ENCODE results near the gene BMF. TPM values are rescaled to one million over a fixed set of nuclear protein-coding genes. Genes with fewer than 3 reads are reported as not detected.

BMF gene
- total and polyA plus RNA-seq, 2 of the 4 experiments (the other 2 are of a cell fraction), result 2.4 to 2.9 TPM

GRCh38 chr15:40110866-40111550 is 2.3 kb upstream of the BMF start:
- TF ChIP-seq CEBPB (IDR thresholded peaks at IDR 0.05; ENCODE audit: low read depth, low read length), result no peak
- no peak for TF ChIP-seq POLR2A (IDR thresholded peaks at IDR 0.05; ENCODE audit: low read depth, low read length)
- no peak for TF ChIP-seq MXI1 (IDR thresholded peaks at IDR 0.05; ENCODE audit: borderline replicate concordance, low read depth, low read length)
- TF ChIP-seq MAFK (IDR thresholded peaks at IDR 0.05; ENCODE audit: low read depth, low read length), result no peak
- TF ChIP-seq BHLHE40 (IDR thresholded peaks at IDR 0.05; ENCODE audit: low read depth, low read length), result no peak
- no peak for TF ChIP-seq ELK1 (IDR thresholded peaks at IDR 0.05; ENCODE audit: borderline replicate concordance, low read depth, low read length)
- no peak for TF ChIP-seq RFX5 (IDR thresholded peaks at IDR 0.05; ENCODE audit: low read depth, low read length)
- no peak for TF ChIP-seq RCOR1 (IDR thresholded peaks at IDR 0.05; ENCODE audit: insufficient replicate concordance, low read length)
- no peak for TF ChIP-seq CTCF (conservative IDR thresholded peaks at IDR 0.05; ENCODE audit: low read depth, low read length)
- no peak for TF ChIP-seq CHD1 (IDR thresholded peaks at IDR 0.05; ENCODE audit: low read depth, low read length)
- TF ChIP-seq USF2 (IDR thresholded peaks at IDR 0.05; ENCODE audit: low read depth, low read length), result no peak
- no peak for TF ChIP-seq RAD21 (IDR thresholded peaks at IDR 0.05; ENCODE audit: low read length)
- no peak for TF ChIP-seq NFE2L2 (IDR thresholded peaks at IDR 0.05; ENCODE audit: low read depth, low read length)
- no peak for TF ChIP-seq SMC3 (IDR thresholded peaks at IDR 0.05; ENCODE audit: low read depth, low read length)
- TF ChIP-seq FOS (IDR thresholded peaks at IDR 0.05; ENCODE audit: low read depth, low read length), result no peak
- TF ChIP-seq MAZ (IDR thresholded peaks at IDR 0.05; ENCODE audit: borderline replicate concordance, low read depth, low read length), result no peak
- Histone ChIP-seq H2BK15ac (ENCODE audit: low read depth, low read length) (no peak overlapping the region), H3K14ac (replicated peaks; ENCODE audit: low read depth, low read length) (no peak overlapping the region), H2BK20ac (ENCODE audit: low read depth, low read length) (no peak overlapping the region), H3K79me1 (ENCODE audit: low read depth in 1 of 2, low read length in 2 of 2) (peaks cover 0 to 25% of the 10 kb centered on the region in 2 experiments; a peak in 3 of 4 replicates), H3K56ac (ENCODE audit: extremely low read depth, insufficient read depth, low read length) (no peak overlapping the region), H2AK9ac (replicated peaks; ENCODE audit: low read depth, low read length, poor library complexity) (no peak overlapping the region), H3K36me3 (ENCODE audit: control insufficient read depth, insufficient read depth, low read length) (no peaks in the 10 kb centered on the region), H4K5ac (ENCODE audit: low read depth, low read length) (no peak overlapping the region), H2AK5ac (ENCODE audit: low read depth, low read length) (no peak overlapping the region), H3K4me1 (ENCODE audit: control insufficient read depth, insufficient read depth, low read length) (peaks cover 13% of the 10 kb centered on the region), H3K27me3 (ENCODE audit: control insufficient read depth, insufficient read depth, low read length) (peaks cover 23% of the 10 kb centered on the region), H3K4ac (ENCODE audit: low read depth, low read length) (no peak overlapping the region), H4K91ac (ENCODE audit: insufficient read depth, low read depth, low read length) (no peak overlapping the region), H3K18ac (ENCODE audit: low read depth, low read length) (no peak overlapping the region), H2BK120ac (ENCODE audit: low read depth, low read length) (no peak overlapping the region), H3K4me3 (ENCODE audit: insufficient read depth, low read depth, low read length) (no peak overlapping the region), H3K9me1 (ENCODE audit: insufficient read depth, low read length) (peaks cover 19% of the 10 kb centered on the region), H4K20me1 (ENCODE audit: insufficient read depth, low read length) (no peaks in the 10 kb centered on the region), H3K27ac (ENCODE audit: insufficient read depth, low read length) (no peak overlapping the region), H2AFZ (replicated peaks; ENCODE audit: low read length, poor library complexity) (no peak overlapping the region), H4K8ac (ENCODE audit: low read depth in 2 of 2, low read length in 2 of 2) (no peak overlapping the region), H3K23ac (ENCODE audit: low read depth, low read length) (no peak overlapping the region), H3K9me3 (ENCODE audit: control insufficient read depth, insufficient read depth, low read length) (no peaks in the 10 kb centered on the region), H3K9ac (ENCODE audit: low read depth, low read length) (no peak overlapping the region), H2BK5ac (ENCODE audit: low read depth, low read length, poor library complexity, severe bottlenecking) (no peak overlapping the region), H3K4me2 (ENCODE audit: low read depth, low read length) (no peak overlapping the region)
- intact Hi-C loops (cut with micrococcal nuclease), result no loop called here
- DNase-seq, result no peak
- in situ Hi-C loops (cut with MboI; ENCODE audit: low sequenced_read_pairs), result no loop called here
- ChIA-PET POLR2A (ENCODE audit: unreplicated experiment) (no interaction called here), CTCF (interaction anchor here (1.3 kb wide), 1 partner anchor 10 kb away, joined by 3 read pairs; no protein-coding TSS in a partner anchor)
- no peak for ATAC-seq (ENCODE audit: low read depth)
- WGBS, 2 experiments (ENCODE audit: extremely low coverage in 2 of 2, insufficient read length in 1 of 2), result 65% methylated on average over 5 of the region's 9 CpGs; no CpG with 5 or more reads in 1 of the 2 experiments
- dilution Hi-C loops (cut with HindIII; ENCODE audit: low sequenced_read_pairs, unreplicated experiment), result no loop called here
- BruUV-seq (replicated peaks), result no TSS peak
